ENCODE results near the gene ATXN2. TPM values are rescaled to one million over a fixed set of nuclear protein-coding genes. Genes with fewer than 3 reads are reported as not detected.

ATXN2 gene
- total RNA-seq, 2 donors from 2014 or later, result 51.6 to 63.3 TPM

- Mint-ChIP-seq H3K9me3 (no peaks in the 10 kb centered on the region), H3K36me3 (peaks cover 5 to 9% of the 10 kb centered on the region in 2 donors), H3K27ac (peak overlapping the region; percentile 11 to 75)
- no peak for DNase-seq (ENCODE audit: low spot score in 2 of 2)
- no peak for ATAC-seq
These were observed 184.3 kb downstream of the ATXN2 start for GRCh38 chr12:111414711-111415252.

- Mint-ChIP-seq H3K36me3 (peaks cover 8 to 9% of the 10 kb centered on the region in 2 donors), H3K27ac (peak overlapping the region in 1 of 2 donors; percentile 65), H3K9me3 (no peaks in the 10 kb centered on the region)
- ATAC-seq (no peak), DNase-seq (ENCODE audit: low spot score in 2 of 2) (no peak)
These were observed 185.6 kb downstream of the ATXN2 start for GRCh38 chr12:111413442-111414086.

GRCh38 chr12:111412830-111413441, 186.2 kb downstream of the ATXN2 start:
- no peak for DNase-seq (ENCODE audit: low spot score in 2 of 2)
- Mint-ChIP-seq H3K36me3 (peaks cover 8 to 9% of the 10 kb centered on the region in 2 donors), H3K27ac (peak overlapping the region; percentile 80 to 93), H3K9me3 (no peaks in the 10 kb centered on the region)
- ATAC-seq, result no peak

- Mint-ChIP-seq H3K27ac (peak overlapping the region; percentile 80 to 93), H3K9me3 (no peaks in the 10 kb centered on the region), H3K36me3 (peaks cover 8 to 9% of the 10 kb centered on the region in 2 donors)
- ATAC-seq (peak; percentile 12 to 50), DNase-seq (ENCODE audit: low spot score in 2 of 2) (no peak)
These were observed 186.9 kb downstream of the ATXN2 start for GRCh38 chr12:111412007-111412829.

GRCh38 chr12:111411185-111411764, 187.8 kb downstream of the ATXN2 start:
- ATAC-seq, result peak in 1 of 2 donors; percentile 42
- peak overlapping the region in 1 of 2 donors; percentile 80 for H3K27ac Mint-ChIP-seq

GRCh38 chr12:111410431-111411184, 188.5 kb downstream of the ATXN2 start:
- ATAC-seq (no peak), DNase-seq (ENCODE audit: low spot score in 2 of 2) (no peak)
- H3K36me3 Mint-ChIP-seq, result peaks cover 8 to 9% of the 10 kb centered on the region in 2 donors
- no peaks in the 10 kb centered on the region for H3K9me3 Mint-ChIP-seq
- H3K27ac Mint-ChIP-seq, result peak overlapping the region in 1 of 2 donors; percentile 28

More at GRCh38 chr12:111411185-111411764, 187.8 kb downstream of the ATXN2 start:
- DNase-seq (ENCODE audit: low spot score in 2 of 2), result no peak
- Mint-ChIP-seq H3K9me3 (no peaks in the 10 kb centered on the region), H3K36me3 (peaks cover 8 to 9% of the 10 kb centered on the region in 2 donors)

- peak overlapping the region; percentile 28 to 77 for H3K27ac Mint-ChIP-seq
- peaks cover 5 to 9% of the 10 kb centered on the region in 2 donors for H3K36me3 Mint-ChIP-seq
- DNase-seq (ENCODE audit: low spot score in 2 of 2) (no peak), ATAC-seq (no peak)
- H3K9me3 Mint-ChIP-seq, result no peaks in the 10 kb centered on the region
These were observed 189.2 kb downstream of the ATXN2 start for GRCh38 chr12:111409780-111410430.

- H3K36me3 Mint-ChIP-seq, result peaks cover 4 to 9% of the 10 kb centered on the region in 2 donors
- H3K9me3 Mint-ChIP-seq, result no peaks in the 10 kb centered on the region
- peak overlapping the region in 1 of 2 donors; percentile 48 for H3K27ac Mint-ChIP-seq
- ATAC-seq, result no peak
- DNase-seq (ENCODE audit: low spot score in 2 of 2), result no peak
These were observed 189.7 kb downstream of the ATXN2 start for GRCh38 chr12:111409403-111409779.

GRCh38 chr12:111408686-111409402, 190.3 kb downstream of the ATXN2 start:
- Mint-ChIP-seq H3K36me3 (peaks cover 4 to 9% of the 10 kb centered on the region in 2 donors), H3K9me3 (no peaks in the 10 kb centered on the region), H3K27ac (peak overlapping the region in 1 of 2 donors; percentile 48)
- no peak for ATAC-seq
- DNase-seq (ENCODE audit: low spot score in 2 of 2), result no peak

GRCh38 chr12:111408116-111408440, 191.0 kb downstream of the ATXN2 start:
- DNase-seq (ENCODE audit: low spot score in 2 of 2) (no peak), ATAC-seq (no peak)
- Mint-ChIP-seq H3K36me3 (peaks cover 4 to 5% of the 10 kb centered on the region in 2 donors), H3K9me3 (no peaks in the 10 kb centered on the region), H3K27ac (peak overlapping the region in 1 of 2 donors; percentile 92)

GRCh38 chr12:111407377-111408115, 191.6 kb downstream of the ATXN2 start:
- ATAC-seq, result no peak
- Mint-ChIP-seq H3K36me3 (peaks cover 0 to 4% of the 10 kb centered on the region in 2 donors), H3K9me3 (no peaks in the 10 kb centered on the region), H3K27ac (peak overlapping the region; percentile 92 to 95)
- DNase-seq (ENCODE audit: low spot score in 2 of 2), result no peak

GRCh38 chr12:111406474-111407376, 192.4 kb downstream of the ATXN2 start:
- DNase-seq (ENCODE audit: low spot score in 2 of 2) (peak in 1 of 2 donors; percentile 83), ATAC-seq (peak in 1 of 2 donors; percentile 38)
- peaks cover 0 to 4% of the 10 kb centered on the region in 2 donors for H3K36me3 Mint-ChIP-seq
- no peaks in the 10 kb centered on the region for H3K9me3 Mint-ChIP-seq
- H3K27ac Mint-ChIP-seq, result peak overlapping the region; percentile 92 to 95

- Mint-ChIP-seq H3K36me3 (peaks cover 0 to 4% of the 10 kb centered on the region in 2 donors), H3K9me3 (no peaks in the 10 kb centered on the region), H3K27ac (peak within 1 kb of the TSS; percentile 92 to 95)
- peak; percentile 78 to 86 for DNase-seq (ENCODE audit: low spot score in 2 of 2)
- ATAC-seq, result peak; percentile 39 to 43
These were observed 193.1 kb downstream of the ATXN2 start, which contains the start of gene SH2B3 for GRCh38 chr12:111405859-111406473. SH2B3 (plus strand) TSS chr12:111405923; CDS start chr12:111418146, 12,223 bp downstream.
